ENCODE measurements around the gene ENTPD6. TPM values are rescaled to one million over a fixed set of nuclear protein-coding genes. Genes with fewer than 3 reads are reported as not detected.

The ENTPD6 gene
- polyA plus RNA-seq, 3 donors from 2014 or later = 22.6 to 36.9 (median 30.0) TPM

DNA sequence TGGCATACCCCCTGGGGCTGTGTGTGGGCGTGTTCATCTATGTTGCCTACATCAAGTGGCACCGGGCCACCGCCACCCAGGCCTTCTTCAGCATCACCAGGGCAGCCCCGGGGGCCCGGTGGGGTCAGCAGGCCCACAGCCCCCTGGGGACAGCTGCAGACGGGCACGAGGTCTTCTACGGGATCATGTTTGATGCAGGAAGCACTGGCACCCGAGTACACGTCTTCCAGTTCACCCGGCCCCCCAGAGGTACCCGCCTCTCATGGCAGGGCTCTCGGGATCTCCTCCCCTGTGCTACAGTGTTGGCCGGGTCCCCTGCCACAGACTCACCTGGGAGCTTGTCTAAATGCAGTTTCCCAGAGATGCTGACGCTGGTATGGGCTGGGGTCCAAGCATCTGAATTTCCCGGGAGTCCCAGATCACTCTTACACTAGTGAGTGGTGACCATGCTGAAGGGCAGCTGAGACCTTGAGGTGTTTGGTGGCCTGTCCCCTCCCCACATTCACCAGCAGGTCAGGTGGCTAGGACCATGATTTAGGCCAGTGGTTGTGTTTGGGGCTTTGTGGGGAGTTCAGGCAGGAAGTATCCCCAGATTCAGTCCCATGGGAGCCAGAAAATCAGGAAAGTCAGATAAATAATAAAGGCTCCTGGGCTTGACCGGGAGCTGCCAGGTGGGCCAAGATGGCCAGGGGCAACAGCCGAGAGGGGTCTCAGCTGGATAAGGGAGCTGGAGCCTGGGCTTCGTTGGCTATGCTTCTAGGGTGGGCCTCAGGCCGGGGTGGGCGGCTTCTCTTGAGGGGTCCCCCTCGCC lies 11.8 kb downstream of the ENTPD6 start:
- DNase-seq = no peak
- H3K9me3 Mint-ChIP-seq = no peaks in the 10 kb centered on the region
- no peaks in the 10 kb centered on the region for H3K4me1 Mint-ChIP-seq
- no peak overlapping the region for H3K4me3 Mint-ChIP-seq
- H3K27me3 Mint-ChIP-seq (ENCODE audit: low read depth in 3 of 3) = no peaks in the 10 kb centered on the region
- H3K36me3 Mint-ChIP-seq = peaks cover 0 to 15% (median 0%) of the 10 kb centered on the region in 3 donors
- no peak overlapping the region for H3K27ac Mint-ChIP-seq

DNA sequence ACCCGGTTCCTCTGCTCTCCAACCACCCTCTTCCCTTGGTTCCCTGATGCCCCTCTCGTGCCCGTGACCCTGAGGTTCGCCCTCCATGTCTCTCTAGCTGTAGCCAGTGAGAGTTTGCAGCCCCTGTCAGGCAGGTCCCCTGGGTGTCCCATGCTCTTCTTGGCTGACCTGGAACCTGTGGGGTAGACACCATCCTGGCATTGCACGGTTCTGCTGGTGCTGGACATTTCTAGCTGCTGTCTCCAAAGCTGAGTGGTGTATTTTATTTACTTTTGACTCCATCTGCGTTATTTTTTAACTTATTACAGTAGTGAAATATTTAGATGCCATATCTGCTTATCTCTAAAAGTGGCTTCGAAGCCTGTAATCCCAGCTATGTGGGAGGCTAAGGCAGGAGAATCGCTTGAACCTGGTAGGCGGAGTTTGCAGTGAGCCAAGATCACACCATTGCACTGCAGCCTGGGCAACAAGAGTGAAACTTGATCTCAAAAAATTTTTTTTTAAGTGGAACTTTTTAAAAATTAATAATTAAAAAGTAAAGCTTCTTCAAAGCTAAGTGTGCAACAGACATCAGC lies 12.5 kb downstream of the ENTPD6 start:
- DNase-seq = no peak
- H3K4me1 Mint-ChIP-seq = no peaks in the 10 kb centered on the region
- H3K27ac Mint-ChIP-seq = no peak overlapping the region
- H3K27me3 Mint-ChIP-seq (ENCODE audit: low read depth in 3 of 3) = no peaks in the 10 kb centered on the region
- peaks cover 0 to 15% (median 0%) of the 10 kb centered on the region in 3 donors for H3K36me3 Mint-ChIP-seq
- no peaks in the 10 kb centered on the region for H3K9me3 Mint-ChIP-seq
- no peak overlapping the region for H3K4me3 Mint-ChIP-seq

DNA sequence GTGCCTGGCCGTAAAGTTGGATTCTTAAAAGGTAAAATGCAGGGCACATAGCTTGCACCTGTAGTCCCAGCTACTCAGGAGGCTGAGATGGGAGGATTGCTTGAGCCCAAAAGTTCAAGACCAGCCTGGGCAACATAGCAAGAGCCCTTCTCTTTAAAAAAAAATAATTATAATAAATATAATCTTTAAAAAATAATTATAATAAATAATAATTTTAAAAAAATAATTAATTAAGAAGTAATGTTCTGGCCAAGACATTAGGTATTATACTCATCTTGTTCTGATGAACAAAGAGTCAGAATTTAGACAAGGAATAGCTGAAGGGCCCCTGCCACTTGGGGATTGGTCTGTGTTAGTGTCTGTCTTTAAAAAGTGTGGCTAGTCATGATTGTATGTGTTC lies 13.9 kb downstream of the ENTPD6 start:
- Mint-ChIP-seq H3K4me1 (no peaks in the 10 kb centered on the region), H3K4me3 (no peak overlapping the region), H3K27ac (no peak overlapping the region), H3K9me3 (no peaks in the 10 kb centered on the region), H3K27me3 (ENCODE audit: low read depth in 3 of 3) (no peaks in the 10 kb centered on the region), H3K36me3 (peaks cover 0 to 10% (median 0%) of the 10 kb centered on the region in 3 donors)
- no peak for DNase-seq

DNA sequence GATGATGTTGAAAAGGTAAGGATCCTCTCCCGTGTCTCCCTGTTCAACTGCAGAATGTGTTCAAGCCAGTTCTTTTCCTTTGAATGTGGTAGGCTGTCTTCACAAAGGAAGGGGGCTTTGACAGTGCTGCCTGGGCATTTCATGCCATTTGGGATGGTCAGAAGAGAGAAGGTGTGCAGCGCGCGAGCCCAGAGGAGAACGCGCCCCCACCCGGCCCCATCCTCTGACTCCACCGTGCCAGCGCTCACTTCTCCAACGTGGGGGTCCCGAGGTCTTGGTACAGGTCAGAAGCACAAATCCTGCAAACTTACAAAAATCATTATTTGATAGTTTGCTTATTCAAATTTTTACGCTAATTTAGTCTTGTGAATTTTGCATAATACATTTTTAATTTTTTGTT lies 14.4 kb downstream of the ENTPD6 start:
- Mint-ChIP-seq H3K4me1 (no peaks in the 10 kb centered on the region), H3K9me3 (no peaks in the 10 kb centered on the region), H3K36me3 (peaks cover 0 to 10% (median 0%) of the 10 kb centered on the region in 3 donors), H3K4me3 (no peak overlapping the region), H3K27ac (no peak overlapping the region), H3K27me3 (ENCODE audit: low read depth in 3 of 3) (no peaks in the 10 kb centered on the region)
- DNase-seq = no peak

DNA sequence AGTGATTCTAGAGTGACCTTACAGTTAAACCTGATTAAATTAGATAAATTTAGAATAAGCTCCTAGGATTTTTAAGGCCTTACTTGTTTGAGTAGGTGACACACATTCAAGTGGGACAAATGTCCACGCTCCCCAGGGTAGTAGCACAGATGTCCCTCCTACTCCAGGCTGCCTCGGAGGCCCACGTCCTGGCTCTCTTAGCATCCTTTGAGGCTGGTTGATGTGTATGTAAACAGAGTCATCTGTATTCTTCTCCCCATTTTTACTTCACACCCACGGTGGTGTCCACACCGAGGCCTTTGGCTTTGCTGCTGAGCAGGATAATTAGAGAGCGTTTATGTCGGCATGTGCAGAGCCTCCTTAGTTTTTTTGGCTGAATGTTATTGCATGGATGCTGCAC lies 15.8 kb downstream of the ENTPD6 start:
- no peaks in the 10 kb centered on the region for H3K9me3 Mint-ChIP-seq
- H3K36me3 Mint-ChIP-seq = peaks cover 3 to 16% (median 4%) of the 10 kb centered on the region in 3 donors
- no peak overlapping the region for H3K27ac Mint-ChIP-seq
- no peaks in the 10 kb centered on the region for H3K4me1 Mint-ChIP-seq
- H3K4me3 Mint-ChIP-seq = no peak overlapping the region
- no peaks in the 10 kb centered on the region for H3K27me3 Mint-ChIP-seq (ENCODE audit: low read depth in 3 of 3)
- no peak for DNase-seq

- DNase-seq = no peak
- Mint-ChIP-seq H3K9me3 (no peaks in the 10 kb centered on the region), H3K36me3 (peaks cover 3 to 20% (median 4%) of the 10 kb centered on the region in 3 donors), H3K27me3 (ENCODE audit: low read depth in 3 of 3) (no peaks in the 10 kb centered on the region), H3K27ac (no peak overlapping the region), H3K4me1 (no peaks in the 10 kb centered on the region), H3K4me3 (no peak overlapping the region)
These were observed 16.7 kb downstream of the ENTPD6 start for GRCh38 chr20:25212242-25212641.

GRCh38 chr20:25213566-25214425 lies 18.3 kb downstream of the ENTPD6 start:
- H3K4me3 Mint-ChIP-seq = no peak overlapping the region
- H3K27ac Mint-ChIP-seq = no peak overlapping the region
- H3K4me1 Mint-ChIP-seq = no peaks in the 10 kb centered on the region
- no peaks in the 10 kb centered on the region for H3K9me3 Mint-ChIP-seq
- DNase-seq = no peak
- H3K27me3 Mint-ChIP-seq (ENCODE audit: low read depth in 3 of 3) = no peaks in the 10 kb centered on the region
- peaks cover 9 to 24% (median 9%) of the 10 kb centered on the region in 3 donors for H3K36me3 Mint-ChIP-seq

DNA sequence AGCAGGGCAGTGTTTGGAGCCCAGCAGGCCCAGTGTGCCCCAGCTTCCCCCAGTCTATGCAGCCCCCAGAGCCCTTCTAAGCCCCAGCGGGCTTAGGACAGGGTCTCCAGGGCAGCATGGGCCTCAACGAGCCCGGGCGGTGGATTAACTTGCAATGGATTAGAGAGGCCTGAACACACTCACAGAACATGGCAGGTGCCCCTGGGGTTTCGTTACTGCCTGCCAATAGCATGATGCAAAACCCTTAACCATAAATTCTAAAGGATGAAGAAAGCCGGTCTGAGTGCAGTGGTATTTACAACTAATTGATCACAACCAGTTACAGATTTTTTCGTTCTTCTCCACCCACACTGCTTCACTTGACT lies 18.9 kb downstream of the ENTPD6 start:
- Mint-ChIP-seq H3K4me3 (no peak overlapping the region), H3K27me3 (ENCODE audit: low read depth in 3 of 3) (no peaks in the 10 kb centered on the region), H3K27ac (no peak overlapping the region), H3K9me3 (no peaks in the 10 kb centered on the region), H3K36me3 (peaks cover 9 to 24% (median 11%) of the 10 kb centered on the region in 3 donors), H3K4me1 (no peaks in the 10 kb centered on the region)
- DNase-seq = no peak

- no peak for DNase-seq
- peaks cover 9 to 24% (median 15%) of the 10 kb centered on the region in 3 donors for H3K36me3 Mint-ChIP-seq
- no peaks in the 10 kb centered on the region for H3K9me3 Mint-ChIP-seq
- no peak overlapping the region for H3K4me3 Mint-ChIP-seq
- H3K27me3 Mint-ChIP-seq (ENCODE audit: low read depth in 3 of 3) = no peaks in the 10 kb centered on the region
- H3K4me1 Mint-ChIP-seq = no peaks in the 10 kb centered on the region
- H3K27ac Mint-ChIP-seq = no peak overlapping the region
These were observed 19.3 kb downstream of the ENTPD6 start for GRCh38 chr20:25214819-25215218.

GRCh38 chr20:25215521-25215920 lies 20.0 kb downstream of the ENTPD6 start:
- Mint-ChIP-seq H3K27ac (no peak overlapping the region), H3K36me3 (peaks cover 9 to 24% (median 15%) of the 10 kb centered on the region in 3 donors), H3K4me3 (no peak overlapping the region), H3K9me3 (no peaks in the 10 kb centered on the region), H3K27me3 (ENCODE audit: low read depth in 3 of 3) (no peaks in the 10 kb centered on the region), H3K4me1 (no peaks in the 10 kb centered on the region)
- DNase-seq = no peak

DNA sequence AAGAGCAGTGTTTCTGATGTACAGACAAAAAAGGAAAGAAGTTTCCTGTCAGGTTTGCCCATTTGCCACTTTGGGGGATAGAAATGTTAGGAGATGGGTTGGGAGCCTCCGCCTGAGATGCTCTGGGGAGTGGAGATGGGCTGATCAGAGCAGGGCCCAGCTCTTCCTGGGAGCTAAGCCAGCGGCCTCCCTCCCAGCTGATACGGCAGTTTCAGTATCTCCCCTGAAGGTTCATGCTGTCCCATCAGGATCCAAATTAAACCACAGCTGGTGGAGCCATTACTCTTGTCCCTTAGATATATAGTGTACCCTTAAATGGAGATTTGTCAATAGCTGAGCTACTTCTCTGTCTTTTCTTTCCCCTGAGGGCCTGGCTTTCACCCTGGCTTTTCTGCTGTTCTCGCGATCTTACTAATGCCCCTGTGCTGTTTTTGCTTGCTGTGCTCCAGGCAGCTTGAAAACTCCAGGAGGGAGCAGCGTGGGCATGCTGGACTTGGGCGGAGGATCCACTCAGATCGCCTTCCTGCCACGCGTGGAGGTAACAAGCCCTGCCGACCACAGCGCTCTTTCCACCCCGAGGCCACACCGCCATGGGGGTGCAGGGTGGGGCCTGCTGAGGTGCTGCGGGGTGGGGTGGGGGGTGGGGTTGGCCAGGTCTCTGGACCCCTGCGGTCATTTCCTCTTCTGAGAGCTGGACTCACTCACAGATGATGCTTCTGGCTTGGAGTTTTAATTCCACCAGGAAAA lies 20.9 kb downstream of the ENTPD6 start:
- Mint-ChIP-seq H3K4me1 (no peaks in the 10 kb centered on the region), H3K27ac (no peak overlapping the region), H3K36me3 (peaks cover 9 to 22% (median 15%) of the 10 kb centered on the region in 3 donors), H3K27me3 (ENCODE audit: low read depth in 3 of 3) (no peaks in the 10 kb centered on the region), H3K4me3 (no peak overlapping the region), H3K9me3 (no peaks in the 10 kb centered on the region)
- DNase-seq = no peak

- Mint-ChIP-seq H3K9me3 (no peaks in the 10 kb centered on the region), H3K4me1 (no peaks in the 10 kb centered on the region), H3K4me3 (no peak overlapping the region), H3K36me3 (peaks cover 9 to 15% (median 14%) of the 10 kb centered on the region in 3 donors), H3K27me3 (ENCODE audit: low read depth in 3 of 3) (no peaks in the 10 kb centered on the region), H3K27ac (no peak overlapping the region)
- no peak for DNase-seq
These were observed 21.9 kb downstream of the ENTPD6 start for GRCh38 chr20:25217161-25218108.

DNA sequence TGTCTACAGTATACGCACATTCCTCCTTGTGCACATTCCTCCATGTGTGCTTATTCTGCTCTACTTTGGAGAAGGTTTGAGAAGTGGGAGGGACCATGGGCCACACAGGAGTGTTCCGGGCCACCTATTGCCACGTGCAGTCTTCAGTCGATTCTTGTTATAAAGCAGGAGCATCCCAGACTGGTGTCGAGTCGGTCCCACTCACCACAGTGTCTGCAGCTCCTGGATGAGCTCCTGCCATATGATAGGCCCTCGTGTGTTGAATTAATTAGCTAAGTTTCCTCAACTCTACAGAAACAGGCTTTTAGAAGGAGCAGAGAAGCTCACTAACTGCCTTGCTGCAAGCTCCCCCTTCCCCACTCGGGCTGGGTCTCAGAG lies 22.6 kb downstream of the ENTPD6 start:
- no peaks in the 10 kb centered on the region for H3K9me3 Mint-ChIP-seq
- H3K36me3 Mint-ChIP-seq = peaks cover 9 to 15% (median 14%) of the 10 kb centered on the region in 3 donors
- H3K27ac Mint-ChIP-seq = no peak overlapping the region
- DNase-seq = no peak
- H3K27me3 Mint-ChIP-seq (ENCODE audit: low read depth in 3 of 3) = no peaks in the 10 kb centered on the region
- no peak overlapping the region for H3K4me3 Mint-ChIP-seq
- no peaks in the 10 kb centered on the region for H3K4me1 Mint-ChIP-seq
